Body of pancreas (tissue), 4 donors: ENCODE data around the gene BAG1.

Source experiments
- POLR2A ChIP-seq, 3 donors: fragments of 450-650 bp; IDR thresholded peaks; one replicate each; pipeline ENCODE4 v1.6.1; 2016; ENCODE audit warnings: antibody characterized with exemption in 3 of 3, mild to moderate bottlenecking in 2 of 3
- TF ChIP-seq, protein P1 (sequence below), 7 experiments: fragments of 450-650 bp in 4 of 7; fragments of 200-600 bp in 3 of 7; sonication (generic) in 3 of 7; IDR thresholded peaks; one replicate each; pipeline ENCODE4 v1.5.1; 2016 to 2019; ENCODE audit warnings: antibody characterized with exemption in 7 of 7

DNA sequence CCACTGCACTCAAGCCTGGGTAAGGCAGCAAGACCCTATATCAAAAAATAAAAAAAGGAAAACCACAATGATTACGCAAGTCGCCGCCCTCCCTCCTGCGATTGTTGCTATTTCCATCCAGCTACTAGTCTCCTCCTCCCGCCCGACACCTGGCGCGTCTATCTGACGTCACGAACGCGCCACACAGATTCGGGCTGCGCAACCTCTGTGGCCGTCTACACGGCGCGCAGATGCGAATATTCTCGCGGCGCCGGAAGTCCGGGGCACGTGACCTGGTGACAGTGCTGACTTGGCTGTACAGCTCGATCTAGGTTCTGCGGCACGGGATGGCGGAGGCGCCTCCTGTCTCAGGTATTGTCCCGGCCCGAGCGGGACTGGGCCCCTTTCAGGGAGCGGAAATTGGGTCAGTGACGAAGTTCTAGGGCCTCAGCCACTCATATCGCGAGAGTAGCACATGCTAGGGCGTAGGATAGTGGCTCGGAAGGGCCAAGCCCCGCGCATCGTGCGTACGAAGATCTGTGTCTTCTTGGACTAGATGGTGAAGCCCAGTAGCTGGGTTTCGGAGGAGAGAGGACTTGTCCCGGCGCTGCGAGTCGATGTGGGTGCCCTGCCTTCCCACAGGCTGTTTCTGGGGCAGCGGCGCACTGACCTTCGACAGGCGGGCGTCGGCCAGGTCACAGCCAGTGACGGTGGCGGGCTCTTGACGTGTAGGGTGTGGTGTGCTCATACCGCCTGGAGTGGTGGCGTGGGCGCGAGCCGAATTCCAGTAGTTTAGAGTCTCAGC lies 25.9 kb upstream of the BAG1 start, which contains the start of gene NFX1:
- TF ChIP-seq, protein P1, sequence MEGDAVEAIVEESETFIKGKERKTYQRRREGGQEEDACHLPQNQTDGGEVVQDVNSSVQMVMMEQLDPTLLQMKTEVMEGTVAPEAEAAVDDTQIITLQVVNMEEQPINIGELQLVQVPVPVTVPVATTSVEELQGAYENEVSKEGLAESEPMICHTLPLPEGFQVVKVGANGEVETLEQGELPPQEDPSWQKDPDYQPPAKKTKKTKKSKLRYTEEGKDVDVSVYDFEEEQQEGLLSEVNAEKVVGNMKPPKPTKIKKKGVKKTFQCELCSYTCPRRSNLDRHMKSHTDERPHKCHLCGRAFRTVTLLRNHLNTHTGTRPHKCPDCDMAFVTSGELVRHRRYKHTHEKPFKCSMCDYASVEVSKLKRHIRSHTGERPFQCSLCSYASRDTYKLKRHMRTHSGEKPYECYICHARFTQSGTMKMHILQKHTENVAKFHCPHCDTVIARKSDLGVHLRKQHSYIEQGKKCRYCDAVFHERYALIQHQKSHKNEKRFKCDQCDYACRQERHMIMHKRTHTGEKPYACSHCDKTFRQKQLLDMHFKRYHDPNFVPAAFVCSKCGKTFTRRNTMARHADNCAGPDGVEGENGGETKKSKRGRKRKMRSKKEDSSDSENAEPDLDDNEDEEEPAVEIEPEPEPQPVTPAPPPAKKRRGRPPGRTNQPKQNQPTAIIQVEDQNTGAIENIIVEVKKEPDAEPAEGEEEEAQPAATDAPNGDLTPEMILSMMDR (IDR thresholded peaks at IDR 0.05): no peak
- peak; percentile 87 to 97 (median 97) for TF ChIP-seq POLR2A (IDR thresholded peaks at IDR 0.05)
